AG09319 (cell line): Measurements from ENCODE around the gene PDE4A.
"Not testable (repeated sequence)": the region's sequence is repeated elsewhere in the genome, so short reads cannot be mapped to it uniquely, and the experiment has no call there.

ENCODE experiments used
- DNase-seq: peaks from one replicate; pipeline ENCODE4 v3.0.0-alpha.2; 2010; ENCODE audit warnings: low read depth; ENCODE audit errors: extremely low read depth
- CTCF ChIP-seq: IDR thresholded peaks from 2 replicates; pipeline ENCODE4 v1.5.1; 2011; ENCODE audit warnings: low read depth, mild to moderate bottlenecking, inconsistent platforms, low read length, moderate library complexity

The PDE4A gene

GRCh38 chr19:10450191-10450852, 30.0 kb downstream of the PDE4A start:
- no peak for TF ChIP-seq CTCF
- no peak for DNase-seq

- DNase-seq, result no peak
- no peak for TF ChIP-seq CTCF
Measured at GRCh38 chr19:10450853-10451609, 30.7 kb downstream of the PDE4A start.

GRCh38 chr19:10452726-10453618, 32.6 kb downstream of the PDE4A start:
- no peak for DNase-seq
- no peak for TF ChIP-seq CTCF

- no peak for DNase-seq
- no peak for TF ChIP-seq CTCF
Measured at GRCh38 chr19:10453852-10454251, 33.5 kb downstream of the PDE4A start.

GRCh38 chr19:10454267-10454666, 33.9 kb downstream of the PDE4A start:
- no peak for TF ChIP-seq CTCF
- no peak for DNase-seq

GRCh38 chr19:10458733-10459132, 38.4 kb downstream of the PDE4A start:
- DNase-seq, result not testable (repeated sequence)

GRCh38 chr19:10460714-10461046, 40.3 kb downstream of the PDE4A start:
- DNase-seq, result no peak
- no peak for TF ChIP-seq CTCF
